Right lung (tissue), 5 donors: ENCODE measurements around the gene TRMU. TPM values are rescaled to one million over a fixed set of nuclear protein-coding genes. Genes with fewer than 3 reads are reported as not detected.

Experiments used
- DNase-seq, 2 donors: peaks; one replicate each; pipeline ENCODE4 v3.0.0-alpha.2; 2013
- polyA plus RNA-seq, 5 donors: library from polyadenylated mRNA; unstranded; fragments of 120-200 nt; gene quantifications; one replicate each; pipeline versions ENCODE4 v1.2.1 to v1.2.3, GENCODE V29; 2013; ENCODE audit warnings: inconsistent platforms in 1 of 5, low replicate concordance in 1 of 5; ENCODE audit not compliant: insufficient read length in 5 of 5, insufficient read depth in 1 of 5

TRMU gene
- polyA plus RNA-seq, 5 donors, result 37.6 to 51.9 (median 43.9) TPM

DNA sequence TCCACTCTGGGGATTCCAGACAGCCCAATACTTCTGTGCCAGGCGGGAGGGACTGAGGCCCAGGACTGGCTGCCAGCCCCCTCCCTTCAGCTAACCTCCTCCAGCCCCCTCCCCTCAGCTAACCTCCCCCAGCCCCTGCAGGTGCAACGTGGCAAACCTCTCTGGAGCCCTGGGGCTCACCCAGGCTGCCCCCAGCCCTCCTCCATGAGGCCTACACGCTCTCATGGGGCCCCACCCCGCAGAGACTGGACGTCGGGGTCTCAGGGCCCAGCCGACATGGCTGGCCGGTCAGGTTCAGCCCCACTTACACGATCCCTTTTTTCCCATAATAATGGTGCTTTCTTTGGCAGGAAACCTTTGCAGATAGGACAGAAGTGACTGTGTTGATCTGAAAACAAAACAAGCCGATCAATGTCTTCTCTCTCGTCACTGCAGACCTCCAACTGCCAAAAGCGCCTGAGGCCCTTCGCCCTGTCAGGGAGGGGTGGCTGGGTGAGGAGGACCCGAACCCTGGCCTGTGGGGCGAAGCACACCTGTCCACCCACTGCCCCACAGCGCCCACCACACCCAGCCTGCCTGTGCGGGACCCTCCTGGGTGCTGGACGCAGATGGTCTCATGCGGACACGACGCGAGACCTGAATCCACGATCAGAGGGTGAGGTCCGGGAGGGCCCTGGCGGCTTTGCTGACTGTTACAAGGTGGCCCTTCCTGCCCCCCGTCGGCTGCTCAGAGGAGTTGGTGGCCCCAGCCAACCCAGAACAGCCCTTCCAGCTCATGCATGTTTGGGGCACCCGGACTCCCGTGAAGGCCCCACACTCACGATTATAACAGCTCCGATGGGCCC, 33.6 kb downstream of the TRMU start:
- no peak for DNase-seq

DNA sequence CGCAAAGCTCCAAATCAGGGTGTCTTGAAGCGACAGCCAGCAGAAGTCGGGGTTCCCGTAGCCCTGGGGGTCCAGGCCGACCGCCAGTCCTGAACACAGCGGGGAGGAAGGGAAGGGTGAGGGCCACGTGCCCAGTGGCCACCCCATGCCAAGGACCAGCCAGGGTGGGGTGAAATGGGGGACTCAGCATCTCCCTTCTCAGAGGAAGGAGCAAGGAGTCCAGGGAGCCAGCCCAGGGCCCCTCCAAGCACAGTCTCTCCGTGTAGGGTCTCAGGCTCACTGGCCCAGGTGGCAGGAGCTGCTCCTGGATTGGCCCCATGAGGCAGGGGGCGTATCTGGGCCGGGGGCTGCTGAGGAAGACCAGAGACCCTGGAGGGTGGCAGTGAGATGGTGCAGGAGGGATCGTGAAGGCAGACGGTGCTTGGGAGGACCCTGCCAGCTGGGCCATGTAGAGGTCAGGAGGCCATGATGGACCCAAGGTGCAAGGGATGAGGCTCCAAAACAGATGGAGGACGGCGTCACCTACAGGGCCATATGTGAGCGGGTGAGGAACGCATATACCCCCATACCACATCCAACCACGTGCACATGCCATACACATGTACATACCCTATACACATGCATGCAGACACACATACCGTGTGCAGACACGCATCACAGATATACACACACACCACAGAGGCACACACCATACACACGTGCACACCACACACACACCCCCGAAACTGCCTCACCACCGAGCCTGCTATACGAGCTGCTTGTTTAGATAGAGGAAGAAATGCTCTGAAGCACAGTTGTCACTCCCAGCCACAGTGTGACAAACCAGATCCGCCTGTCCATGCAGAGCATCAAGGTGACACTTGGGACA, 34.4 kb downstream of the TRMU start:
- DNase-seq, result no peak

DNA sequence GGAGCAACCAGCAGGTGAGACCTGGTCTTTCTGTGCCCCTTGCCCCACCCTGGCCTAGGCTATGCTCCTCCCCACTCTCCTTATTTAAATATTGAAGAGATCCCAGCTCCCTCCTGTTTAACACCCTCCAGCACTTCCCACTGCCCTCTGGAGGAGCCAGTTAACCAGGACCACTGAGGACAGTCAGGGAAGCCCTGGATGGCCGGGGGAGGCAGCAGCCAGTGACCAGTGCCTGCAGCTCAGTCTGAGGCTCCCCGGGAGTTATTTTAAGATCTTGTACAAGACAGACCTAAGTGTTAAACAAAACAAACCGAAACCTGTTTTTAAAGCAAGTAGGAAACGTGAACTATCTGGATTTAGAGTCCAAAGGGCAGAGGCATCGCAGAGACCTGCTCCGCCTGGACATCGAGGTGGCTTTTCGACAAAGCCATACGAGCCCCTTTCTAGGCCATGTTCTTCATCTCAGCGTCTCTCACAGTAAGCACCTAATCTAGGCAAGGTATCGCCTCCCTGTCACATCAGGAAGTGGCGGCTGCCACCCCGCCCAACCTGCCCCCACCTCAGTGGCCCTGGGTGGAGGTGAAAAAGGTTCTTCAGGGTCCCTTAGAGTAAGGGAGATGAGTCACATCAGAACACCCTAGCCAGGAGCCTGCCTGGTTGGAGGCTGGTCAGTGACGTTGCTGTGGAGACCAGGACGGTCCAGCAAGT, 35.2 kb downstream of the TRMU start:
- no peak for DNase-seq

DNA sequence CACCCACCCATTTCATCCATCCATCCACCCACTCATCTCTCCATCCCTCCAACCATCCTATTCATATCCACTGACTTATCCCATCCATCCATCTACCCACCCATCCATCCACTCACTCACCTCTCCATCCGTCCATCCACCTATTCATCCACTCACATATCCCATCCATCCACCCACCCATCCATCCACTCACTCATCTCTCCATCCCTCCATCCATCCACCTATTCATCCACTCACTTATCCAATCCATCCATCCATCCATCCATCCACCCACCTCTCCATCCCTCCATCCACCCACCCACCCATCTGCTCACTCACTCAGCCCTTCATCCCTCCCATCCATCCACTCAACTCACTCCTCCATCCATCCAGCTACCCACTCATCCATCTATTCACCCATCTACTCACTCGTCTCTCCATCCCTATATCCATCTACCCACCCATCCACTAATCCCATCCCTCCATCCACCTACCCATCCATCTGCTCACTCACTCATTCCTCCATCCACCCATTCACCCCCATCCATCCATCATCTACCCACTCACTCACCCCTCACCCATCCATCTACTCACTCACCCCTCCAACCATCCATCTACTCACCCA, 36.2 kb downstream of the TRMU start:
- DNase-seq, result no peak

DNA sequence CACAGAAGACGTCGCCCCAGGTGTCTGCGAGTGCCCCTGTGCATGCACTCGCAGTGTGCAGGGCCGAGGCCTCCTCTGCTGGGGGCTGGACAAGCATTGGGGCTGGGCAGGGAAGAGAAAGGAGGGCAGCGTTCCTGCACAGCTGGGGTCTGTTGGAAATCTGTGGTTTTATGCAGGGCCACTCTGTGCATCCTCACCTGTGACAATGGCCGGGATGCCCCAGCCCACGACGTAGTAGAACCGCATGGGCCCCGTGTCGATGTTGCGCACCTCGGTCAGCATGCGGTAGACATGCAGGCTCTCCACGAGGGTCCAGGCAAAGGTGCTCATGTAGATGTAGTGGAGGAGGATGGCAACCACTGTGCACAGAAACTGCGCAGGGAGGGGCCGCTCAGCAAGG, 37.2 kb downstream of the TRMU start:
- DNase-seq, result no peak

DNA sequence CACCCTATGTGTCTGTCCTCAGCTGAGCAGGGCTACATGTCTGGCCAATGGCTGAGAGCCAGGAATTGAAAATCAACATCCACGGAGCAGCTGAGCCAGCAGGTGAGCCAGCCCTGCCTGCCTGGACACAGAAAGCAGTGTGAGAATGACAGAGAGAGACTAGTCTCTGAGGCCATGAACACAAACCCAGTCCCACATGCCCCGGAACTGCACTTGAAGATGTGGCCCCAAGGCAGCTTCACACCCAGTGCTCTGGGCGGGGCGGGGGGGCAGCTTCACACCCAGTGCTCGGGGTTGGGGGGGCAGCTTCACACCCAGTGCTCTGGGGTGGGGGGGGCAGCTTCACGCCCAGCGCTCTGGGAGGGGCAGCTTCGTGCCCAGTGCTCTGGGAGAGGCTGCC, 37.6 kb downstream of the TRMU start:
- no peak for DNase-seq

DNA sequence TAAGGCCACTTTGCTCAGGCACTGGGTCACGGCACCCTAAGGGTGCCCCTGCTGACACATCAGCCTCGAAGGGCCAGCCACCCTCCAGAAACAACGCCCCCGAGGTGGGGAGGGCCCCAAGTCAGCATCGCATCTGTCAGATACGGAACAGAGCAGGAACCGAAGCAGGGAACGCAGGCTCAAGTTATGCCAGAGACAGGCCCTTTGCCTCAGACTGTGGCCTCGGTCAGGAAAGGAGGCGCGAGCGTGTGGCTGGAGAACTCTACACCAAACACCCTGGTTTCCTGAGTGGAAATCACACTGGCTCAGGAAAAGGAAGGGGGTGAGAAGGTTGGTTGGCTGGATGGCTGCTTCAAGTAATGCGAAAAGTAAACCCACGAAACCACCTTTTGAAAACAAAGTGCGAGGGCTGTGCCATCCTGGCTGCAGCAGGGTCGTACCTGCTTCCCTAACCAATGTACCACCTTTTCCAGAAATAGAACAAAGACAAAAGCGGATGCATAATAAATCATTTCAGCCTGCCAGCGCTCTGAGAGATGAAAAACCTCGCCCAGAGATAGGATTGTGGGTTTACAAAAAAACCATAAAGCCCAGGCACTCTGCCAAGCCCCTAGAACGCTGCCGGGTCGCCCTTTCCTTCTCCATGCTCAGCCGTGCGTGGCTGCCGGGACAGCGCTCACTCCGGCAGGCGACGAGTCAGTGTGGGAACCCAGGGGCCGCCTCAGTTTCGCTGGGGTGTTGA, 38.6 kb downstream of the TRMU start:
- DNase-seq, result no peak

DNA sequence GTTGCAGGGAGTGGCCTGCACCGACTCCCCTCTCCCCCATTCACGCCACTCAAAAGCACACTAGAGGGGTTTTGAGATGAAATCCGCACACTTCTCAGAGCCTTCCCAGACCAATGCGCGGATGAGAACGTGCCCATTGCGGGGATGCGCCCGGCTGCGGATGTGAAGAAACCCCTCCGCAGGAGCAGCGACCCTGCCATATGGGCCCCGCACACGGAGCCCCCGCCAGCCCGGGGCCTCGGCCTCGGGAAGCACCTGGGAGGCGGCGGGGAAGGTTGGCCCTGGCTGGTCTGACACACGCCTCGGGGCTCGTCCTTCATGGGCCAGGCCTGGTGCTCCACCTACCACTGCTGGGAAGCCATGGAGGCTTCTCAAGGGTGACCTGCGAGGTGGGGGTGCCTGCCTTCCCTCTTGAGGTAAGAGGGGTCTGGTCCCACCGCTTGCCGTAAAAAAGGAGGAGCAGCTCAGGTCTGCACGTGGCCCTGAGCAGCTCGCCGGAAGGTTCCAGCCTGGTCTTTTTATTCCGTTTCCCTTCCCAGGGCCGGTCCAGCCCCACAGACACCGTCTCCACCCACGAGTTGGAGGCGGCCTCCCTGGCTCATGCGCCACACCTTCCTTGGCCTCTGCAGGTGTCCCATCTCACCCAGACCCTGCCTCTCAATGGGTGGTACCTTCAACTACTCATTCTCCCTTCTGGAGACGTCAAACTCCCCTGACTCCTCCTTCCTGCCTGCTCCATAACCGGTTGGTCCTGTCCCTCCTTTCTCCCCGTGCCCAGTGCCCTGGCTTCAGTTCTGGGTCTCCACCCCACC, 39.4 kb downstream of the TRMU start:
- DNase-seq, result peak in 1 of 2 donors; percentile 39

DNA sequence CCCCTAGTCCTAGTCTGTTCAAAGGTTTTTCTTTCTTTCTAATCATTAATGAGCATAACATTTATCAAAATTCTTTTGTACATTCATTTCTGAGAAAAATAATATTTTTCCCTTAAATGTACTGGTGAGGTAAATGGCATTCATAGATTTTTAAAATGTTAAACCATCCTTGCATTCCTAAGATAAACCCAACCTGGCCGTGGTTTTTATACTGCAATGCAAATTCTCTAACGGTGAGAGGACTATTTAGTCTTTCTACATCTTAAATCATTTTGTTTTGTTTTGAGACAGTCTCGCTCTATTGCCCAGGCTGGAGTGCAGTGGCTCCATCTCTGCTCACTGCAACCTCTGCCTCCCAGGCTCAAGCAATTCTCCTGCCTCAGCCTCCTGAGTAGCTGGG, 40.6 kb downstream of the TRMU start:
- DNase-seq, result no peak

DNA sequence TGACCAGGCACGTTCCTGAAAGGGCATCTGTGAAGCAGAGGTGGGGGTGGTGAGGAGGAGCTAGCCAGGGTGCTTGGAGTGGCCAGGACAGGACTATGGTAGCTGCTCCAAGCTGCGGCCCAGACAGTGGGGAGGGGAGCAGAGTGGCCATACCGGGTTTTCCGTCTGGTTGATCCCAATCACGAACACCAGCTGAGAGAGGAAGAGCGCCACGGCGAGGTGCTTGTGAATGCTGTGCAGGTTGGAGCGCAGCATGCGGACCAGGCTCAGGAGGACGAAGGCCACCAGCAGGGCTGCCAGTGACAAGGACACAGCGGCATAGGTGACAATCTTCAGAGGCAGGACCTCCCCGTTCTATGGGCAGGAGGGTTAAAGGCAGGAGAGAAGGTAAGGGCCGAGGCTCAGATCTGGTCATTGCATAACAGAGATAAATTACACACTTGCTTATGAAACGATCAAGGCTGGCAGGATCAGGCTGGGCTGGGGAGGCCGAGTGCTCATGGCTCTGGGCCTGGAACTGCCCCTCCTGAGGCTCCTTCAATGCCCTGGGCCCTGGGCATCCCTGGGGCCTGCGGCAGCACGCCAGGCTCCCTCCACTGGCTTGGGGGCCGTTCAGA, 41.5 kb downstream of the TRMU start:
- no peak for DNase-seq

DNA sequence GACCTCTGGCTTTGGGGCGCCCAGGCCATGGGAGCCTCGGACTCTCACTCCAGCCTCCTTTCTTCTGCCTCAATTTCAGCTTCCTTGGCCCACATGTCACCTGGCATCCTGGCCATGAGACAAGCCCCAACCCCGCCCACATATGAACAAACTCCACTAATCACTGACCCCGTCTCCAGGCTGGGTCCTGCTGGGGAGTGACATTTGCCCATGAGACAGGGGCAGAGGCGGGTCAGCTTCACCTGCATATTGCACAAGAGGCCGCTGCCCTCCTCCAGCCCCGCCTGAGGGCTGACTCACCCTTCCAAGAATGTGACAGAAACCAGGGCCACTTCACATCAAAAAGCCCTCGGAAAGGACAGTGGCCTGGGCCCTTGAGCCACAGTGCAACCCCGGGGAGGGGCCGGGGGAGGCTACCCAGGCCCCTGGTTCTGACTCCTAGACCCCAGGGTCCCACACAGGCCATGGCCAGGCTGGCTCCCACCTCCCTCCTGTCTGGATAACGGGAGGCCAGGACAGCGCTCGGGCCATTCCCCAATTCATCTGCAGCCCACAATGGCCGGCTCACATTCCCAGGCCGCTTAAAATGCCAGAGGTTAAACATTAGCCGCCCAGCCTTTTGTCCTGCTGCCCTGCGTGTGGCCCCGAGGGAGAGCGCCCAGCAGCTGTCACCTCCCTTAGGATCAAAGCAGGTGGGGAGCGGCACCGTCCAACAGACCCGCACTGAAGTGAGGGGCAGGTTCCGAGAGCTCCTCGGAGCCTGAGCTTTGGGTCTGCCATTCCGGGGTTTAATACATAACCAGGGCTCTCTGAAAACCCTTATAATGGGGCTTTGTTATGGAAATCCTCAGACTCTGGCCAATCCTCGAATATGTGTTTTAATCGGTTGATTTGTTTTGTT, 42.3 kb downstream of the TRMU start:
- no peak for DNase-seq

DNA sequence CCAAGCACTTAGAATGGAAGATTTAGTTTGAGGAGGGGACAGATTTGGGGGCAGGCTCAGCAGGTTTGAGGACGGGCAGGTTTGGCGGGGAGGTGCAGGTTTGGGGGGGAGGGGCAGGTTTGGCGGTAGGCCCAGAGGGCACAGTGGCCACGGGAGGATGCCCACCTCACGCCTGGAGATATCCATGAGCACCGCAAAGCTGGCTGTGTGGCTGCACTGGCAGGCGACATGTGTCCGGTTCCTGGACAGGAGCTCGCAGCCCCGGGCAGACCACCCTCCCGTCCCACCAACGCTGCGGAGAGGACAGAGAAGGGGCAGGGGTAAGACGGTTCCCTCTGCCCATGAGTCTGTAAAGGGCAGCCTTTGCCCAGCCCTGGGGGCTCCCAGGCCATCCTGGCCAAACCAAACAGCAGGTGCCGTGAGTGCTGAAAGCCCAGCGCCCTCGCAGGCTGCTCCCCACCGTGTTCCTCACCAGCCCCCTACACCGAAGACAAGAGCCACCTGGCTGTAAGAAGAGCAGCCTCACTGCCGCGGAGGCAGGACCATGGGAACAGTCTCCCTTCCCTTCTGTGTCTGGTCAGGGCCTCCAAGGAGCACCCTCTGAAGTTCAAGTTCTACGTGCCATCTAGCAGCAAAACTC, 43.0 kb downstream of the TRMU start:
- no peak for DNase-seq

DNA sequence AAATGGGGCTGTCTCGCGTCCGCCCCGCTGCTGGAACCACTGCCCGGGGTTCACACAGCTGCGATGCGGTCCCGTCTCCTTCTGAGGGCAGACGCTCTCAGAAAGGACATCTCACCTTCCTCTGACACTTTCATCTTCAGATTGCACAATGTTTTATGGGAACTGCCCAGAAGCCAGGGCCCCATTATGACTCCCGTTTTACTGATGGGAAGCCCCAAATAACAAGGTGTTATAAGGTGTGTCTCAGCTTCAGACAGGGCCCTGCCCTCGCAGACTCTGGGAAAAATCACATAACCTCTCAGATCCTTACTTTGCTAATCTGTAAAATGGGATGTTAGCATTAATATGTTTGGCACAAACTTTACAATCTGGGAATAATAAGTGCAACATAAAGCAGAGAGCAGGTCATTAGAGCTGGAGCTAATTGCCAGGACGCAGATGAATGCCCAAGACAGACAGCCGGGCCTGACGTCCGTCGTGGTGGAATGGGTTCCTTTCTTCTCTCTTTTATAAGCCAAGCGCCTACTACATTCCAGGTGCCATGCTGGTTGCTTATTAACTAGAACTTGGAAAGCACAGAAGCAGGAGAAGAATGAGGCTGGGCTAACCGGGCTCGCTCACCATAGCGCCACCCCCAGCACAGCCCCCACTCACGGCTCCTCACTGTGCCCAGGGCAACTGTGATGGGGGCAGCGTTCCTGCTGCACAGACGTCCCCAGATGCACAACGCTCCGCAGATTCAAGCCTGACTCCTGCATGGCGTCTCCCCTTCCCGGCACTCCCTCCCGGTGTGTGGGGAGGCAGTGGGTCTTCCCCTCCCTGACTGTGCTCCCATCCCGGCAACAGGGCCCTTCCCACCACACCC, 43.8 kb downstream of the TRMU start:
- peak in 1 of 2 donors; percentile 45 for DNase-seq

DNA sequence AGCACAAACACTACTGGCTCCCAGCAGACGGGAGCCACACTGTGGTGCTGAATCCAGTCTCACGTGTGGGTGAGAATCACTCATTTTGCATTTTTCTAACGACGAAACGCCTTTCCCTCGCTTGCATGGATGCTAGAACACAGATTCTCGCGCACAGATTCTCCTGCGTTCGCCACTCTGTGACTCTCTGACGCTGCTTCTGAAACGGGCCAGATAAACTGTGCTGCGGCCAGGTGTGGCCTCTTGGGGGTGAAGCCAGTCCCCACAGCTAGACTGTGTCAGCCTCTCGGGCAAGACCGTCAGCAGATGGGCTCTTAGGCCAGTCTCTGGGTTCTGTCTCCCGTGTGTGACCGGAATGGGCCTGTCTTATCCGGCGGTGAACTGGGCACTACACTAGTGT, 44.6 kb downstream of the TRMU start:
- DNase-seq, result no peak

DNA sequence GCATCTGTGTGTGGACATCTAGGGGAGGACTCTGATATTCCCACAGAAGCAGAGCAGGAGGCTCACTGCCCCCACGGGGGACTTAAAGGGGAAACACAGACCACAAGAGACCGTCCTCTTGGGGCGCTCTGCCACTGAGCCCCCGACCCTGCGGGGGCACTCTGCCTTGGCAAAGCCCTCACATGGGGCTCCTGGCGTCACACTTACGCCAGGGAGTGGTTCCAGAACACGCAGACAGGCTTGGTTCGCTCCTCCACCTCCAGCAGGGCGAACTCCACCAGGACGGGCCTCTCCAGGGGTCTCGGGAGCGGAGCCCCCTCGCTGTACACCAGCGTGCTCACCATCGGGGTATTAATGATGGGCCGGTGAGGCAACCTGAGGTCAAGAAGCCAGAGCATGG, 45.1 kb downstream of the TRMU start:
- no peak for DNase-seq

DNA sequence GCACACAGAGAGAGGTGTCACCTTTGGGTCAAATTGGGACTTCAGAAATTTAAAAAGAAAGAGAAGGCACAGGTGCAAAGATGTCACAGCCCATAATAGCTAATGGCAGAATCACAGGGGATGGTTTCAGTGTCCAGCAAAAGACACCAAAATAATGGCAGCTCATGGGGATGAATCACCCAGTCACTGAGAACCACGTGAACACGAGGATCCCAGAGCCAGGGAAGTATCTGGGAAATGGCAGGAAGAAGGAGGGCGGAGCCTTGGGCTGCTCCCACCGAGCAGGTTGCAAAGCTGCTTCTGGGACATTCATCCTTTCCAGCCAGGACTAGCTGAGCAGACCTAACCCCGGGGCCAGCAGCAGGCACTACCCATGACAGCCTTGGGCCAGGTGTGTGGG, 45.6 kb downstream of the TRMU start:
- DNase-seq, result no peak

DNA sequence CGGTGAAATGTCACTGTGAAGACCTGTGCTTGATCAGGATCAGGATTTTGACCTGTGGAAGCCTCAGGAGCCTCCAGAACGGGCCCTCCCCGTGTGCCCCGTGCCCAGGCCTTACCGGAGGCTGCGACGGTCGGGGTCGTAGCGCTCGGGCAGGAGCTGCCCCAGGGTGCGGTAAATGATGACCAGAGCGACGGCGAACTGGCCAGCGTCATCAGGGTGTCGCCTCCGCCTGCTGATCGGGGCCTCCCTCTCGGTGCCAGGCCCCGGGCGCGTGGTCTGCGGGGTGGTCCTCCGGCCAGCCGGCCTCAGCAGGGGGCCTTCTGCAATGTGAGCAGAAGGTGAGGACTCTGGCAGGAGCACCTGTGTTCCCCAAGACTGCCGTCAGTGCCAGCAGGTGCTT, 46.2 kb downstream of the TRMU start:
- no peak for DNase-seq
